Measurements from ENCODE around the gene SDHA.
A peak's percentile ranks its signal among the peaks of the same experiment; 100 is the strongest.
"Not testable (repeated sequence)": the region's sequence is repeated elsewhere in the genome, so short reads cannot be mapped to it uniquely, and the experiment has no call there.

The SDHA gene

GRCh38 chr5:198516-199196, 19.5 kb upstream of the SDHA start:
- no peak for DNase-seq

- DNase-seq = no peak
Measured at GRCh38 chr5:199197-199949, 18.7 kb upstream of the SDHA start.

- DNase-seq = no peak
Measured at GRCh38 chr5:199950-200645, 18.0 kb upstream of the SDHA start.

GRCh38 chr5:200985-201384, 17.1 kb upstream of the SDHA start:
- DNase-seq = no peak

DNA sequence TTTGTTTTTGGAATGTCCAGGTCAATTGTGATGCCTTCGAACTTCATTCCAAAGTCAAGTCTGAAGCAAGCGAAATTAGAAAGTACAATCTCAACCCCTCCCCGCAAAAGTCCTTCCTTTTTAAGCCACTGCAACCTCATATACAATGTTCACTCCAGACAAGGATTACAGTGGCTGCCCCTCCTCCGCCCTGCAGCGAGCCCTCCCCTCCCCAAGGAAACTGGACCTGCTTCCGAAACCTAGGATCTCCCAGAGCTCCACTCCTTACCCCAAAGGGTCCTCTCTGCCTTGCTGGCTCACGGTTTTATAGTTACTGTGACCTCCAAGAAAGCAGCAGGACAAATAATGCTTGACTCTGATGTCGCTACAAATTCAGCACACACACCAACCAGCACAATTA, 16.4 kb upstream of the SDHA start:
- DNase-seq = no peak

- DNase-seq = no peak
Measured at GRCh38 chr5:203246-203930, 14.7 kb upstream of the SDHA start.

GRCh38 chr5:204001-204400, 14.1 kb upstream of the SDHA start:
- no peak for DNase-seq

DNA sequence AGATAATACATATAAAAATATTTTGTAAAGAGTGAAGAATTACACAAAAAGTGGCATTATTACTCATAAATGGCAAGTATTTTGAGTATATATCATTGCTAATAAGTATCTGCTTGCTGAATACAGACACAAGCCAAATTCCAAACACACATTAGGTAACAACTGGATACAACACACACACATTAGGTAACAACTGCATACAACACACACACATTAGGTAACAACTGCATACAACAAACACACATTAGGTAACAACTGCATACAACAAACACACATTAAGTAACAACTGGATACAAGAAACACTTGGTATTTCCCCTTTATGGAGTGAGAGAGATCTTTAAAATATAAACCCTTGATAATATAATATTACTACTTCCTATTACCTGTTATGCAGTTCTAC, 13.7 kb upstream of the SDHA start:
- no peak for DNase-seq

- DNase-seq = no peak
Measured at GRCh38 chr5:204966-205670, 13.0 kb upstream of the SDHA start.

GRCh38 chr5:206406-206805, 11.7 kb upstream of the SDHA start:
- DNase-seq = no peak

GRCh38 chr5:206927-207536, 11.1 kb upstream of the SDHA start:
- DNase-seq = no peak

DNA sequence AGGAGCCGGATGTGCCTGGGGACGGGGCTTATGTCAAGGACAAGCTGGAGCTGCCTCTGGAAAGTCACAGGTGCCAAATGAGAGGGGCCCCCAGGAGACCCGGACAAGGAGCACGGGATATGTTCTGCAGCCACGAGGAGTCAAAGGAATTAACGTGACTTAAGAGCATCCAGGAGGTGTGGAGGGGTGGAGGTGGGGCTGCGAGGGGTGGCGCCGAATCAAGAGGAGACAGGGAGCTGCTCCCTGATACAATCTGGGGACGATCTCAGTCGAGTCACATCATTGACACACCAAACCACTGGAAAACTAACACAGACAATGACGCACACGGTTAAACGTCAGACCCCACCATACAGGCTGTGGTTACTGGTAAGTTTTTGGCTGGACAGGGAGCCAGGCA, 10.5 kb upstream of the SDHA start:
- no peak for DNase-seq

GRCh38 chr5:208449-209114, 9.5 kb upstream of the SDHA start:
- DNase-seq = no peak

- no peak for DNase-seq
Measured at GRCh38 chr5:213803-214395, 4.2 kb upstream of the SDHA start.

DNA sequence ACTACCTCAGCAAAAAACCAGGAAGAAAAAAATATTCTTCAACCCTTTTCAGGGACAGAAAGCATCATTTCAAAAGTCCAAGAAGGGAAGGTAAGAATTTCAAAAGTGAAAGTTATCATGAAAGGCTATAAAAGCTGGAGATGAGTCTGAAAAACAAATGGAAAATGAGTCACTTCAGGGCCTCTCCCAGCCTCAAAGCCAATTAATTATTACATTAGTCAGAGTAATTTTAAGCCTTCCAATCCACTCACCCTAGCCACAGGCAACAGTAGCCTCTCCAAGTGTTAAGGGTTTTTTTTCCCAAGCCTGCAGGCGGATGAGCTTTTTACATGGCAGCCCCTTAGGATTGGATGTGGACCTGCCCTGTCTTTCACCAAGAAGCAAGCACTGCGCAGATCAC, 2.9 kb upstream of the SDHA start:
- not testable (repeated sequence) for DNase-seq

GRCh38 chr5:216076-216475, 2.0 kb upstream of the SDHA start:
- DNase-seq = not testable (repeated sequence)

DNA sequence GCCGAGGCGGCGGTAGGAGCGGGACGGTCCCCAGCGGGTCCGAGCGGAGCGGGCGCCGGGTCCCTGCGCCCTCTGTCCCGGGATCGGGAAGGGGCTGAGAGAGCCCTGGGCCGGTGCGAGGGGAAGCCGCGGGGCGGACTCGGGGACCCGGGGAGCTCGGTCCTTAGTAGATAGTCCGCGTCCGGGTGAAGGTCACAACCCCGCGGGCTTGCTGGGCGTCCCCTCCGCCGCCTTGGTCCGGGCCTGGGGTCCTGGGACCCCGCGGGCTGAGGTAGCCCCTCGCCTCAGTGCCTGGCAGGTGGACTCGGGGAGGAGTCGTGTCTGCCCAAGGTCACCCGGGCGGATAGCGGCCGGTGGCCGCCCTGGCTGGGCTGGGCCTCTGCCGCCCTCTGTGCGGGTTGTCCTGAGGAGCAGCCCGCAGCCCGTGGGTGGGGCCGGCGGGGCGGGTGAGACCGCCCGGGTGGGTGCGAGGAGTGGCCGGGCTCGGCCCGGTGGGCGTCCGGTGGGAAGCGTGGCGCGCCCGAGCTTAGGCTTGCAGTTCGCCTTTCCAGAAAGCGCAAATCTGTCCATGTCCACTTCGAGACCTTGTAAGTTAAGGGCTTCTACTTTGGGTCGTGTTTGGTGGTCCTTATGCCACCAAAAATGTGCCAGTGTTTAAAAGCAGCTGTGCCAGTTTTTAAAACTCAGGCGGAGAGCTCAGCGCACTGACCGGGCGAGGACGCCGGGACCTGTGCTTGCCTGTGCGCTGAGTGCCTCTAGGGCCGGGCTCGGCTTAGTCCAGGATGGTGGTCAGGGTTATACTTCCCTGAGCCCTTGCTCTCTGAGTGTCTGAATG, 554 bp downstream of the SDHA start:
- peak; percentile 66 for DNase-seq

DNA sequence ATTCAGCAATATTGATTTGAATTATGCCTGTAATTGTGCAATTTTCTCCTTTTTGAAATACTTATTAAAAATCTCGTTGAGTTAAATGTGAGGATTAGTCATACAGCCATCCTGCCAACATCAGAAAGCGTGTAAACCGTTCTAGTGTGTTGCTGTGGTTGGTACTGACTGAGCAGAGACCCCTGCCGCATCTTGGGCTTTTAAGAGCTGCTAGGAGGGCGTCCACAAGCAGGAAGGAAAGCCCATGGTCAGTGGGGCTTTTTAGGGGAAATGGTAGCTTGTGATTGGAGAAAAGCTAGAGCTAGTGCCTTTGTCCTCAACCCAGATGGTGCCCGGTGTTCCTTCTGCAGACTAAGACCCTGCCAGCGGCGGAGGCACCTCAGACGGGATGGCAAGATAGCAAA, 1.3 kb downstream of the SDHA start:
- peak; percentile 55 for DNase-seq

- peak; percentile 49 for DNase-seq
Measured at GRCh38 chr5:219991-220390, 1.9 kb downstream of the SDHA start.

- not testable (repeated sequence) for DNase-seq
Measured at GRCh38 chr5:222951-223715, 5.0 kb downstream of the SDHA start.
